Osteocyte (in vitro differentiated cells): Measurements from ENCODE around the gene ZNF792. TPM values are rescaled to one million over a fixed set of nuclear protein-coding genes. Genes with fewer than 3 reads are reported as not detected.

ENCODE experiments used
- DNase-seq: peaks from one replicate; pipeline ENCODE4 v3.0.0; 2021; ENCODE audit warnings: mixed read lengths; ENCODE audit not compliant: unreplicated experiment; ENCODE audit errors: extremely low spot score
- H3K27ac Mint-ChIP-seq: one replicate; pipeline ENCODE4 v1.8.0; 2021; ENCODE audit warnings: mild to moderate bottlenecking, mixed read lengths; ENCODE audit not compliant: unreplicated experiment
- H3K27me3 Mint-ChIP-seq: one replicate; pipeline ENCODE4 v1.8.0; 2021; ENCODE audit warnings: mixed read lengths; ENCODE audit not compliant: unreplicated experiment
- H3K36me3 Mint-ChIP-seq: one replicate; pipeline ENCODE4 v1.8.0; 2021; ENCODE audit warnings: mixed read lengths; ENCODE audit not compliant: unreplicated experiment
- H3K4me1 Mint-ChIP-seq: one replicate; pipeline ENCODE4 v1.8.0; 2021; ENCODE audit warnings: mixed read lengths; ENCODE audit not compliant: unreplicated experiment
- H3K4me3 Mint-ChIP-seq: one replicate; pipeline ENCODE4 v1.8.0; 2021; ENCODE audit warnings: mild to moderate bottlenecking, moderate library complexity, mixed read lengths; ENCODE audit not compliant: unreplicated experiment
- H3K9me3 Mint-ChIP-seq: one replicate; pipeline ENCODE4 v1.8.0; 2021; ENCODE audit warnings: mixed read lengths; ENCODE audit not compliant: unreplicated experiment
- total RNA-seq: library from RNA; stranded (reverse); gene quantifications from 2 replicates; pipeline ENCODE4 v1.2.1, GENCODE V29; 2021
- TF ChIP-seq, protein P1 (sequence below): fragments of 200-600 bp; sonication (generic); IDR thresholded peaks from 2 replicates; pipeline ENCODE4 v1.5.0; 2021; ENCODE audit warnings: antibody characterized with exemption, mild to moderate bottlenecking, moderate library complexity

The ZNF792 gene
- total RNA-seq, 1 donor from 2014 or later: 3.0 TPM

DNA sequence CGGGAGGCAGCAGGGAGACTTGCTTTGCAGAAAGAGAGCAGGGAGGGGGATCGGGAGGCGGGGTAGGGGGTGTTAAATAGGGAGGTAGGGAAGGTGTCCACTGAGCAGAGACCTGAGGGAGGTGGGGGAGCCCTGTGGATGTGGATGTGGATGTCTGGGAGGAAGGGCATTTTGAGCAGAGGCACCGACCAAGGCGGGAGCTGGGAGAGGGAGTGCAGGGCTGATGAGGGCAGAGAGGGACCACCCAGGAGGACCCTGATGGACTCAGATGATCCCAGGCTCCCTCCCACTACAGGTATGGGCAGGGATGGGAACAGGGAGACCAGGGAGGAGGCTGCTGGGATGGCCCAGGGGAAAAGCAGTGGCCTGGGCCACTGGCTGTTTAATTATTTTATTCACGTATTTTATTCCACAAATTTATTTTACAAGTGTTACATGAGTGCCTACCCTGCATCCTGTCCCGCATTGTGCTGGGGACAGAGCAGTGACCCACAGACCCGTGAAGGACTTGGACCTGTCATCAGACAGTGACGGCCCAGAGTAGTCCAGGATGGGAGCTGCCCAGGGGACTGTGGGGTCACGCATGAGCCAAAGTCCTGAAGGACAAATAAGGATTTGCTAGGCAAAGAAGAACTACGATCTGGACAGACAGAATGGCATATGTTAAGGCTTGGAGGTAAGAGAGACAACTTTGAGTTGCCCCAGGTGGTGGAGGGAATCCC, 41.4 kb upstream of the ZNF792 start:
- TF ChIP-seq, protein P1, sequence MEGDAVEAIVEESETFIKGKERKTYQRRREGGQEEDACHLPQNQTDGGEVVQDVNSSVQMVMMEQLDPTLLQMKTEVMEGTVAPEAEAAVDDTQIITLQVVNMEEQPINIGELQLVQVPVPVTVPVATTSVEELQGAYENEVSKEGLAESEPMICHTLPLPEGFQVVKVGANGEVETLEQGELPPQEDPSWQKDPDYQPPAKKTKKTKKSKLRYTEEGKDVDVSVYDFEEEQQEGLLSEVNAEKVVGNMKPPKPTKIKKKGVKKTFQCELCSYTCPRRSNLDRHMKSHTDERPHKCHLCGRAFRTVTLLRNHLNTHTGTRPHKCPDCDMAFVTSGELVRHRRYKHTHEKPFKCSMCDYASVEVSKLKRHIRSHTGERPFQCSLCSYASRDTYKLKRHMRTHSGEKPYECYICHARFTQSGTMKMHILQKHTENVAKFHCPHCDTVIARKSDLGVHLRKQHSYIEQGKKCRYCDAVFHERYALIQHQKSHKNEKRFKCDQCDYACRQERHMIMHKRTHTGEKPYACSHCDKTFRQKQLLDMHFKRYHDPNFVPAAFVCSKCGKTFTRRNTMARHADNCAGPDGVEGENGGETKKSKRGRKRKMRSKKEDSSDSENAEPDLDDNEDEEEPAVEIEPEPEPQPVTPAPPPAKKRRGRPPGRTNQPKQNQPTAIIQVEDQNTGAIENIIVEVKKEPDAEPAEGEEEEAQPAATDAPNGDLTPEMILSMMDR: no peak
- no peak overlapping the region for H3K4me3 Mint-ChIP-seq
- H3K36me3 Mint-ChIP-seq: peaks cover 8% of the 10 kb centered on the region
- no peak overlapping the region for H3K27ac Mint-ChIP-seq
- H3K9me3 Mint-ChIP-seq: no peaks in the 10 kb centered on the region
- DNase-seq: no peak
- peaks cover 41% of the 10 kb centered on the region for H3K4me1 Mint-ChIP-seq
- no peaks in the 10 kb centered on the region for H3K27me3 Mint-ChIP-seq

- H3K9me3 Mint-ChIP-seq: no peaks in the 10 kb centered on the region
- no peak overlapping the region for H3K27ac Mint-ChIP-seq
- no peak for DNase-seq
- H3K4me1 Mint-ChIP-seq: peaks cover 41% of the 10 kb centered on the region
- TF ChIP-seq, protein P1: no peak
- peaks cover 4% of the 10 kb centered on the region for H3K36me3 Mint-ChIP-seq
- H3K4me3 Mint-ChIP-seq: no peak overlapping the region
- H3K27me3 Mint-ChIP-seq: no peaks in the 10 kb centered on the region
These were observed 40.7 kb upstream of the ZNF792 start for GRCh38 chr19:35004517-35005255.

- DNase-seq: no peak
- no peaks in the 10 kb centered on the region for H3K9me3 Mint-ChIP-seq
- peak overlapping the region; percentile 96 for H3K27ac Mint-ChIP-seq
- H3K4me3 Mint-ChIP-seq: peak overlapping the region; percentile 99
- H3K4me1 Mint-ChIP-seq: peaks cover 61% of the 10 kb centered on the region
- H3K36me3 Mint-ChIP-seq: peaks cover 4% of the 10 kb centered on the region
- TF ChIP-seq, protein P1: no peak
- H3K27me3 Mint-ChIP-seq: no peaks in the 10 kb centered on the region
These were observed 38.1 kb upstream of the ZNF792 start for GRCh38 chr19:35002037-35002535.

DNA sequence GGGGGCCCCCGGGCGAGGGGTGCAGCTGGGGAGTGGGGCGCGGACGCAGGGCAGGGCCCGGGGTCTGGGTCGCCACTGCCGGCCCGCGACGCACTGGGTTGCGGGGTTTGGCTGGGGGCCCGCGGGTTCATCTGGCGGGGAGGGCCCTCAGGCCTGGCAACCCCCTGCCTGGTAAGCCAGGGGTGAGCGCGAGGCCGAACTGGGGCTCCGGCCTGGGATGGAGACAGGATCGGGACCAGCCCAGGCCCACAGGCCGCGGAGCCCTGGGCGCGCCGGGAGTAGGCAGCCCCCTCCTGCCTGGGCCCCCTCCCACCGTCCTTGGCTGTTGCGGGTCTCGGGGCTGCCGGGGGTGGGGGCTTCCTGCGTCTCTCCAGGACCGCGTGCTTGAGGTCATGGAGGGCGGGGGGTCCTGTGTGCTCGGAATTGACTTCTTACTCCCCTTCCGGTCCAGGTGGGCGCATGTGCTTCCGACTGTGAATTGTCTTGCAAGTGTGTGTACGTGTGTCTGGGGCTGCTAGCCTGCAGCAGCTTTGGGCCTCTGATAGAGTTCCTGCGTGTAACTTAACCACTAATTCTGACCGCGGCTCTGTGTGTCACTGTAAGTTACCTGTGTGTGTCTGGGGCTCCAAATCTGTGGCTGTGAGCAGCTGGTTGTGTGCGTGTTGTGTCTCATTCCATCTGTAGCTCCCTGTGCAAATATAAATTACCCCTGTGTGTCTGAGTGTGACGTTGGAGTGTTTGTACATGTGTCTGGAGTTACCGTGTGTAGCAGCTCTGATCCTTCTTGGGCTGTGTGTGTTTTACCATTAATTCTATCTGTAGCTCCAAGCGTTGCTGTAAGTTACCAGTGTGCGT, 36.8 kb upstream of the ZNF792 start:
- Mint-ChIP-seq H3K36me3 (no peaks in the 10 kb centered on the region), H3K4me1 (peaks cover 57% of the 10 kb centered on the region), H3K27me3 (no peaks in the 10 kb centered on the region), H3K4me3 (peak overlapping the region; percentile 99), H3K9me3 (no peaks in the 10 kb centered on the region), H3K27ac (peak overlapping the region; percentile 96)
- TF ChIP-seq, protein P1: no peak
- DNase-seq: no peak
